GM18907 (cell line): Measurements from ENCODE around the gene PCSK7.
A peak's percentile ranks its signal among the peaks of the same experiment; 100 is the strongest.

ENCODE experiments used
- ATAC-seq: cut with Tn5 transposase; IDR thresholded peaks from one replicate; pipeline ENCODE4 v1.9.1; 2021; ENCODE audit warnings: mild to moderate bottlenecking, moderate library complexity; ENCODE audit not compliant: unreplicated experiment

PCSK7 gene

DNA sequence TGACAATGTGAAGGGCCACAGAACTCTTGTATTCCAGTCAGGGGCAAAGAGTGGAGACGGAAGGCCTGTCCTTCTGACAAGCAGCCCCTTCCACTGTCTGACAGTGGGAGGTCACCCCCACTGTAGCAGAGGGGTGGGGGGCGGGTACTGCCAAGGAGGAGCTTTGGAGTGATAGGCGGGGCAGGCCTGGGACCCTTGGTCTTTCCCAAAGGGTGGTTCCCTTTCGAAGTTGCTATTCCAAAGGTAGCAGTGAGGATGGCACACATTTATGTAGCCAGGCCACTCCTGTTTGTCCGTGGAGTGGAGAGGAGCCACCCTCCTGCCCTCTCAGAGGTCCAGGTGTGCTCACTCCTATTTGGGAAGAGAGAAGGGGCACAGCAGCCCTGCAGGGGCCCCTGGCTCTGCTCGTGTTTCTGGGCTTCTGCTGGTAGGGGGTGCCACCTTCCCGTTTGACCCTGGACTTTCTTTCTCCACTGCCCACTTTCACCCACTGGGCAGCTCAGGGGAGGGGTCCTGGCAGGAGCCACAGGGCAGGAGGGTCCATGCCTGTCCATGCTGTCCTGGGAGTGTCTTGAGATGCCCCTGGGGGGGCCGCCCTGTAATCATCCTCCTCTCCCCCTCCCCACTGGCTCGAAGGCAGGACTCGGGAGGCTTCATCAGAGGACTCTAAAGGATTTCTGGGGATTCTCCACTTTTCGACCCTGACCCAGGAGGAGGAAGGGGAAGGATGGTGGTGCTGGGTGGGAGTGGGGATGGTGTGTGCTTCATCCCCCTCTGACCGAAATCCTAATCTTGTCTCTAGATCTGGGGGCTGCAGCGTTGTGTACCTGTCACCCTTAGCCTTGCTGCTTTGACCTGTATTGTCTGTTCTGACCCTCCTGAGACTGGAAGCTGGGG lies 31.7 kb downstream of the PCSK7 start:
- no peak for ATAC-seq

DNA sequence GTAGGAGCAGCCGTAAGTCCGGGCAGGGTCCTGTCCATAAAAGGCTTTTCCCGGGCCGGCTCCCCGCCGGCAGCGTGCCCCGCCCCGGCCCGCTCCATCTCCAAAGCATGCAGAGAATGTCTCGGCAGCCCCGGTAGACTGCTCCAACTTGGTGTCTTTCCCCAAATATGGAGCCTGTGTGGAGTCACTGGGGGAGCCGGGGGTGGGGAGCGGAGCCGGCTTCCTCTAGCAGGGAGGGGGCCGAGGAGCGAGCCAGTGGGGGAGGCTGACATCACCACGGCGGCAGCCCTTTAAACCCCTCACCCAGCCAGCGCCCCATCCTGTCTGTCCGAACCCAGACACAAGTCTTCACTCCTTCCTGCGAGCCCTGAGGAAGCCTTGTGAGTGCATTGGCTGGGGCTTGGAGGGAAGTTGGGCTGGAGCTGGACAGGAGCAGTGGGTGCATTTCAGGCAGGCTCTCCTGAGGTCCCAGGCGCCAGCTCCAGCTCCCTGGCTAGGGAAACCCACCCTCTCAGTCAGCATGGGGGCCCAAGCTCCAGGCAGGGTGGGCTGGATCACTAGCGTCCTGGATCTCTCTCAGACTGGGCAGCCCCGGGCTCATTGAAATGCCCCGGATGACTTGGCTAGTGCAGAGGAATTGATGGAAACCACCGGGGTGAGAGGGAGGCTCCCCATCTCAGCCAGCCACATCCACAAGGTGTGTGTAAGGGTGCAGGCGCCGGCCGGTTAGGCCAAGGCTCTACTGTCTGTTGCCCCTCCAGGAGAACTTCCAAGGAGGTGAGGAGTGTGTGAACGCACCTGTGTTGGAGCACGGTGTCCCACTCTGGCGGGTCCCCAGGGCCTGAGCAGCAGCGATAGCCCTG lies 32.6 kb downstream of the PCSK7 start, which contains the start of gene TAGLN:
TAGLN (plus strand) TSS at position 318 of the 863 bp plus-strand sequence. CDS start 3,644 bp downstream, outside the sequence.
- ATAC-seq: no peak

DNA sequence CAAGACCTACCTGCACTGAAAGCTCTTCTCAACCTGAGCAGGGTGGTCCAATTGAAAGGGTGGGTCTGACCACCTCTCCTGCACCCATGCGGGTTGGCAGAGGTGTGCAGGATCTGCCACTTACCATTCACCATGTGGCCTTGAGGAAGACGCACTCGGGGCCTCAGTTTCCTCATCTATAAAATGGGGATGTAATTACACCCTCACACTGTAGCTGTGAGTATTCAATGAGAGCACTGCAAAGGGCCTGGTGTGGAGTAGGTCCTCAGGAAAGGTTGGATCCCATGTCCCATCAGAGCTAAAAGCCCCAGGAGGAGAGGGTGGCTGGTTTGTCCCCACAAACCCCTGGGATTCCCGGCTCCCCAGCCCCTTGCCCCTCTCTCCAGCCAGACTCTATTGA lies 33.3 kb downstream of the PCSK7 start:
- ATAC-seq: no peak

DNA sequence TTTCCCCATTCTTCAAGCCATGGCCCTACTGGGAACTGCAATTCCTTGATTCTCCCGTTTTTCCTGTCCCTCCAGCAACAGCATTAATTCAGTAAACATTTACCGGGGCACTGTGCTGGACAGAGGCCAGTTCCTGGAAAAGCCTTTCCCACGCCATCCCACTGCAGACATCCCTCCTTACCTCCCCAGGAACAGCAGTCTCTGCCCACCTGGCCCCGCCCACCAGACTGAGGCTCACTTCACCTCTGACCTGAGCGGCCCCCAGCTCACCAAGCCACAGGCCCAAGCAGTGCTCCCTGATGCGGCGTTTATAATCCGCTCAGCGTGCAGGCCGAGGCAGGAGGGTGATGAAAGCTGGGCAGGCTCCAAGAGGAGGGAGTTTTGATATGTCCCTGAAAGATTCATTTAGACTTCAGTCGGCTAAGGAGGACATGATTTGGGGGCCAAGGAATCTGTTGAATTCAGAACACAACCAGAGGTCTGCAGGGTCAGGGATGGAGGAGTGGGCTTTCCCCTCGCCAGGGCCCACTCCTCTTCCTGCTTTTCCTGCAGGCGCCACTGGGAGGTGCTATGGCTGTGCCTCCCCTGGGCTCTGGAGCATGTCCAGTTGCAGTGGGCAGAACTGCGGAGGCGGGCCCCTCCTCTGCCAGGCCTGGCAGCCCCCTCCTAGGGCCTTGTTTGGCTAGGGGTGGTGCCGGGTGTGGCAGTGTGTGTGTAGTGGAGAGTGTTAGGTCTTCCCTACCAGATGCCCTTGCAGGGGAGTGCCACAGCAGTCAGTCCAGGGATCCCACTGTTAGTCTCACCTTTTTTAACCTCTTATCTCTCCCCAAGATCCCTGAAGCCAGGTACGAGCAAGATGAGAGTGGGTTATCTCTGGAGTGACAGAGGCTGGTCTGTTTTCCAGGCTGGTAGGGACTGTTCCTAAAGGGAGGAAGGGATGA lies 34.1 kb downstream of the PCSK7 start:
- no peak for ATAC-seq

DNA sequence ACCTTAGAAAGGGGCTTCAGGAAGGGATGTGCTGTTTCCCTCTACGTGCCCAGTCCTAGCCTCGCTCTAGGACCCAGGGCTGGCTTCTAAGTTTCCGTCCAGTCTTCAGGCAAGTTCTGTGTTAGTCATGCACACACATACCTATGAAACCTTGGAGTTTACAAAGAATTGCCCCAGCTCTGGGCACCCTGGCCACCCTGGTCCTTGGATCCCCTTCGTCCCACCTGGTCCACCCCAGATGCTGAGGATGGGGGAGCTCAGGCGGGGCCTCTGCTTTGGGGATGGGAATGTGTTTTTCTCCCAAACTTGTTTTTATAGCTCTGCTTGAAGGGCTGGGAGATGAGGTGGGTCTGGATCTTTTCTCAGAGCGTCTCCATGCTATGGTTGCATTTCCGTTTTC lies 34.9 kb downstream of the PCSK7 start:
- no peak for ATAC-seq

DNA sequence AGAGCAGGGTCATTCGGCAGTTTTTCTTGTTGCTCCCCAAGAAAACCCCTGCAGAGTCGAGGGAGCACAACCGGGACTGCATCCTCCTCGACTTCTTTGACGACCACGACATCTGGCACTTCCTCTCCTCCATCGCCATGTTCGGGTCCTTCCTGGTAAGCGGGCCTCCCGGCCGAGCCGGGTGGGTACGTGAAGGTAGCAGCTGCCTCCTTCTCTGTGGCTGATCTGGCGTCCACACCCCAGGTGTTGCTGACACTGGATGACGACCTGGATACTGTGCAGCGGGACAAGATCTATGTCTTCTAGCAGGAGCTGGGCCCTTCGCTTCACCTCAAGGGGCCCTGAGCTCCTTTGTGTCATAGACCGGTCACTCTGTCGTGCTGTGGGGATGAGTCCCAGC lies 36.1 kb downstream of the PCSK7 start:
- ATAC-seq: no peak

DNA sequence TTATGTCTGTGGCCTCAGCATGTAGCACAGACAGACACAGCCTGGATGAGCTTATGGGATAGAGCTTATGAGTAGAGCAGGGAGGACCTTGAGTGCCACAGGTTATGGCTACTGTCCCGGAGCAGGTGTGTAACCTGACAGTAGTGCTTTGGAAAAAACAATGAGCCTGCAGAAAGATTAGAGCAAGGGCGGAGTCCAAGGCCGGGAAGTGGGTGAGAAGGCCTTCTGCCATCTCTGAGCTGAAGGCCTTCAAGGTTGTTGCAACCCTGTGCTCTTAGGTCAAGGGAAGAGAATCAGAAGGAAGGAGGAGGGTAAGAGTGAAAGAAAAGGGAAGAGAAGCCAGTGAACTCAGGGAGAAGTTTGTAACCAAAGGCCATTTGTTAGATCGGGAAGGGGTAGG lies 36.6 kb downstream of the PCSK7 start:
- no peak for ATAC-seq

DNA sequence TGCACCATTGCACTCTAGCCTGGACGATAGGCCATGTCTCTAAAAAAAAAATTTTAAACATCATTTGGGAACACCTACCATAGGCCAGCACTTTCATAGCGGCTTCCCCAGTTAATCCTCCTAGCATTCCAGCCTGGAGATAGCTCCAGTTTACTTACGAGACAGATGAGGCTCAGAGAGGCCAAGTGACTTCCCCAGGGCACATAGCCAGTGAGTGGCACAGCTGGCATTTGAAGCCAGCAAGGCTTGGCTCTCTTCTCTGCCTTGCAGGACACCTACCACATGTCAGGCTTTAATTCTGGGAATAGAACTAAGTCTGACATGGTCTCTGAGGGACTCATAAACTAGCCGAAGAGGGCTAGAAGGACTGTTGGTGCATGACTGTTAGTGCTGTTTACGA lies 37.6 kb downstream of the PCSK7 start:
- ATAC-seq: no peak

DNA sequence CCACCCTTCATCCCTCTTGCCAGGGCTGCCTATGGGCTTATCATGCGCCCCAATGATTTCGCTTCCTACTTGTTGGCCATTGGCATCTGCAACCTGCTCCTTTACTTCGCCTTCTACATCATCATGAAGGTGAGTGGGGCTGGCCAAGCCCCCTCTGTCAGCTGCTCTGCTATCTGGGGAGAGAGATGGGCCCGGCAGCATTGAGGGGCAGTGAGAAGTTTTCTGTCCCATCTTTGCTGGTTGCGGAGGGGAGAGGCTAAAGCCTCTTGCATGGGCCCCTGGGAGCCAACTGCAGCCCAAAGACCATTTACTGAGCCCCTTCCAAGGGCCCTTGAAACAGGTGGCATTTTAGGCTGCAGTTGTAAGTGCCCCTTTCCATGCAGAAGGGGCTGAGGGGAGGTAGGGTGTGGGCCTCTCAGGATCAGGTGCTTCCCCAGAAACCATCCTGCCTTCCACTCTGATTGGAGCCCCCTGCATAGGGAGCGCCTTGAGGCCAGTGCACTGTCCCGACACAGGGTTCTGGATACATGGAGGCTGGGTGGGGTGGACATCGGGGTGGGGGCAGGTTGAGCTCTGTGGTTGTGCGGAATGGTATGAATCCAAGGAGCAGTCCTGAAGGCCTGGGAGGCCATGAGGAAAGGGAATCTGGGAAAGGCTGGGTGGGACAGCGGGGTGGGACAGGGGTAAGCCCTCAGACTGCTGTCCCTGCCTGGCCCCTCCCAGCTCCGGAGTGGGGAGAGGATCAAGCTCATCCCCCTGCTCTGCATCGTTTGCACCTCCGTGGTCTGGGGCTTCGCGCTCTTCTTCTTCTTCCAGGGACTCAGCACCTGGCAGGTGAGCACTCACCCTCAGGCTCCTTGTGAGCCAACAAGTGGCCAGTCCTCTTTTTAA lies 38.5 kb downstream of the PCSK7 start:
- no peak for ATAC-seq

DNA sequence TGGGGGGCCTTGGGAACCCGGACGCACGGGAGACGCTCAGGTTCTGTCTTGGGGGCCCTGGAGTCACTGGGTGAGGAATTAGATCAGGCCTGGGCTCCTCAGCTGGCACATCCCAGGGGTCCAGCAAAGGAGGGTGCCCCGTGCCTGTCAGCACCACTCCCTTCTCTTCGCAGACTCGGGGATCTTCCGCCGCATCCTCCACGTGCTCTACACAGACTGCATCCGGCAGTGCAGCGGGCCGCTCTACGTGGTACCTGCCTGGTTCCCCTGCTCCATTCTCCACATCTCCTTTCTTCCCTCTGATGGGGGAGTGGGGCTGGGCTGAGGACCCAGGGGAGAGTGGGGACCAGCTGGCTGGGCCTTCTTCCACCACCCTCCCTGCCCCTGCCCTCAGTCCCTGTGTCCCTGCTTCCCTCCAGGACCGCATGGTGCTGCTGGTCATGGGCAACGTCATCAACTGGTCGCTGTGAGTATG lies 39.4 kb downstream of the PCSK7 start:
- no peak for ATAC-seq

DNA sequence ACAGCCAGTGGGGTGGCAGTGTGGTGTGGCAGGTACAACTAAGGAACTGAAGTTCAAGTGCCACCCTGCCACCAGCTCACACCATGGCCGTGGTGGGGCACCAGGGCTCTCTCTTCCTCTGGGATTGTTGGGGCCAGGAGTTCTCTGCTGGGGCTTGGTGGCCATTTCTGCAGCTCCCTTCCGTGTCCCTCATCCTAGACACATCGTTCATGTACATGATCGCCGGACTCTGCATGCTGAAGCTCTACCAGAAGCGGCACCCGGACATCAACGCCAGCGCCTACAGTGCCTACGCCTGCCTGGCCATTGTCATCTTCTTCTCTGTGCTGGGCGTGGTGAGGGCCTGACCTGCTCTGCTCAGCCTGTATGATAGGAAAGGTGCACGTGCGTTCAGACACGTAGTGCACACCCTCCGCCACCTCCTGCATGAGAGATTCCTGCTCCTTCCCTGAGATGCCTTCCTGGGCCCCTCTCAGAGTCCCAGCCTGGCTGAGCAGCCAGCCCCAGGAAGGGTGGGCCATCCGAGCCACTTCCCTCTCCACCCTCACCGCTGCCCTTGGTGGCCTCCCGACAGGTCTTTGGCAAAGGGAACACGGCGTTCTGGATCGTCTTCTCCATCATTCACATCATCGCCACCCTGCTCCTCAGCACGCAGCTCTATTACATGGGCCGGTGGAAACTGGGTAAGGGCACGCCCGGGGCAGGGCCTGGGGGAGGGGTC lies 40.0 kb downstream of the PCSK7 start:
- ATAC-seq: no peak

DNA sequence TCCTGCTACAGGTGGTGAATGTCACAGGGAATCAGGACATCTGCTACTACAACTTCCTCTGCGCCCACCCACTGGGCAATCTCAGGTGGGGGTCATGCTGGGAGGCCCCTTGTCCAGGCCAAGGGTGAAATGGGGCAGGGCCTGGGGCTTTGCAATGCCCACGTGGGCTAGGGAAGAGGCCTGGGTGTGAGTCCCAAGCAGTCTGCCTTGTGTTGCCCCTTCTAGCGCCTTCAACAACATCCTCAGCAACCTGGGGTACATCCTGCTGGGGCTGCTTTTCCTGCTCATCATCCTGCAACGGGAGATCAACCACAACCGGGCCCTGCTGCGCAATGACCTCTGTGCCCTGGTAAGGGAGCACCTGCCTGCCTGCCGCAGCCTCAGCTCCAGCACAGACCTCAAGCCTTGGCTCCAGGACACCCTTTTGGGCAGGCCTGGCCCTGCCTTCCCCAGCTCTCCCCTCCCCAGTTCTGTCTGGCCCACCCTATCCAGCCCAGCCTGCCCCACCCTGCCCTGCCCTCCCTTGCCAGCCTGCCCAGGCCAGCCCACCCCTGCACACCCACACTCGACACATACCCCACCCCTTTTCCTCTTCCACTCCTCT lies 41.8 kb downstream of the PCSK7 start:
- ATAC-seq: no peak

DNA sequence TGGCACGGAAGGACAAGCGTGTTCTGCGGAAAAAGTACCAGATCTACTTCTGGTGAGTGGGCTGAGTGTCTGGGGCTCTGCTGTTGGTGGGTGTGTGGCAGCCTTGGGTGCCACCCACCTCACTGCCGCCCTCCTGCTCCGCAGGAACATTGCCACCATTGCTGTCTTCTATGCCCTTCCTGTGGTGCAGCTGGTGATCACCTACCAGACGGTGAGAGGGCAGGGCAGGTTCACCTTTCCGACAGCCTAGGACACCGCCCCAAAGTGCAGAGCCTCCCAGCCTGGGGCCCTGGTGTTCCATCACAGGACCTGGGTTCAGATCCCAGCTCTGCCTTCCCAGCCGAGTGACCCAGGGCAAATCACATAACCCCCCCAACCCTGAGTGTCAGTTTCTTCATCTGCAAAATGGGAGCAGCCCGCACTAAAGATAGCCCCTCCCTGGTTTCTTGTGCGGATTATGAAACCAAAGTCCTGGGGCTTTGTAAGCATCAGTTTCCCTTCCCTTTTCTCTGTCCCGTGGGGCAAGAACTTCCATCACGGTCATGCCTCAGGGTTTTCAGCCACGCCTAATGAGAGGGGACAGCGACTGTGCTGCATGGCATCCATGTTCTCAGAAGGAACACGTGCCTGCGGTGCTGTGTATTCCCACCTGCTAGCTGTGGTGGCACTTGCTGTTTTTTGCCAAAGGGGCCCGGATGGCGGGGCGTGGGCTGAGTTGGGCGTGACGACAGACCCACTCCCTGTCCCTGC lies 42.5 kb downstream of the PCSK7 start:
- ATAC-seq: peak; percentile 66

DNA sequence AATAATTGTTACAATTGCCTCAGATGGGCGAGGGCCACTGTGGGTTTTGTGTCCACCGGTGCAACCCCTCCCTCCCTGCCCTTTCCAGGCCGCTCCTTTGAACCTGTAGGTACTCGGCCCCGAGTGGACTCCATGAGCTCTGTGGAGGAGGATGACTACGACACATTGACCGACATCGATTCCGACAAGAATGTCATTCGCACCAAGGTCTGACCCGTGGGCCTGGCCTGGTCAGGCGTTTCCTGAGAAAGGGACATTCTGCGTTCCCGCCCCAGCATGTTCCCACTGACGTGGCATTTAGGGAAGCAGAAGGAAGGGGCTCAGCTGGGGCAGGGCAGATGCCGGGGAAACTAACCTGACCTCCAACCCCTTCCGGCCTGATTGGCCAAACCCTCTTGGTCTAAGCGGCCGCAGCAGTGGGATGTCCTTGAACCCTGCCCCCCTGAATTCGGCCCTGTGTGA lies 43.2 kb downstream of the PCSK7 start:
- ATAC-seq: no peak

DNA sequence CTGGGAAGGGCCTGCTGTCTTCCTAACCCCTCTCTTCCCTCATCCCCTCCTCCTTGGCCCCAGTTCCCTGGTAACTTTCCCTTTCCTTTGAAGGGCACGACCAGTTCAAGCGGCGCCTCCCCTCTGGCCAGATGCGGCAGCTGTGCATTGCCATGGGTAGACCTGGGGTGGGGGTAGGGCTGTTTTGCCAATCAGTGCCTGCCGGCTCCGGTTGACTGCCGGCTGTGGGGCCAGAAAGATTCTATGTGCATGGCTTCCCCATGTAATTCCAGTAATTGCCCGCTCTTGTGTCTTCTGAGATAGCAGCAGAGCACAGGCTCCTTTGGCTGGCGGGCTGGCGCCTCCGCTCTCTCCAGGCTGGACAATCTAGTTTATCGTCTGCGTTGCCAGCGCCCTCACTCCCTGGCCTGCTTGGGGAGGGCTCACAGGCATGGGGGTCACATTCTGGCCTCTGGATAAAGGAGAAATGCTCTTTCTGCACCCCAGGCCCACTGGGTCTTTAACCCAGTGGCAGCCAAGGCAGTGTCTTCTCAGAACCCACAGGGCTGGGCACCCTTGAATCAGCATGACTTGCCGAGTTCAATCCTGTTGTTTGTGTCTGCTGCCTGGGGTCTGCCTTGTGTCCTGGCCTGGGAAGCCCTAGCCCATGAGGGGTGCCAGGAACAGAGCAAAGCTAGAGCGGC lies 43.9 kb downstream of the PCSK7 start:
- no peak for ATAC-seq

DNA sequence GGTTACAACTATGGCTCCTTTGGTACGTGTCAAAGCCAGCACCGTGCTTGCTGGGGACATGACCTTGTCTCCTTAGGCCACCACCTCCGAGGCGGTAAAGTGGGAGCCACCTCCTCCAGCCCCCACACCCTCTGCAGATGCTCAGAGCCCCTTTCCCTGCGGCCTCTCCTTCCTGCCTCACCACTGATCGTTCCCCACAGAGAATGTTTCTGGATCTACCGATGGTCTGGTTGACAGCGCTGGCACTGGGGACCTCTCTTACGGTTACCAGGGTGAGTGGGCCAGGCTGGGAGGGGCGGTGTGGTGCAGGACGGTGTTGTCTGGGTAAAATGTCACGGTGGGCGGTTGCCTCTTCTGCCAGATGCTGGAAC lies 44.5 kb downstream of the PCSK7 start:
- no peak for ATAC-seq

DNA sequence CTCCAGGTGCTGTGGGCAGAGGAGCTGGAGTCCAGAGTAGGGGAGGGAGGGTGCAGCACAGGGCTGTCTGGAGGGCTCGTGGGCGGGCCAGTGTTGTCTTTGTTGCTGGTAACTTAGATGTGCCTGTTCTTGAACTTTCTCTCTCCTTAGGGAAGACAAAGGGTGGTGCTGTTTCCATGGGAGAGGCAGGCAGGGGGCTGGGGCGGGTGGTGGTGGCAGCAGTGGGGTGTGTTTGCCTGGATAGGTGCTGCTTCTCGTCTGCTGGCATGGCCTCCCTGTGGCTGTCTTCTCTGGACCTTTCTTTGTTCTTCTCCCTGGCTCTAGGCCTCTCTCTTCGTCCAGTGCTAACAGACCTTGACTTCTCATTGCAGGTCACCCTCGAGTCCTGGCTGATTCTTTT lies 44.9 kb downstream of the PCSK7 start:
- ATAC-seq: no peak
